Measurements from ENCODE around the gene ERFE. TPM values are rescaled to one million over a fixed set of nuclear protein-coding genes. Genes with fewer than 3 reads are reported as not detected.

The ERFE gene
- total and polyA plus RNA-seq, 2 of the 13 experiments (the other 11 are each of a cell fraction or from before 2014, with no cell fraction given) = 0.09 TPM; not detected in 1

GRCh38 chr2:238182362-238182761 lies 23.6 kb downstream of the ERFE start (continued):
- no peak for TF ChIP-seq HMGXB3 (CRISPR knock-in tag; IDR thresholded peaks at IDR 0.05; ENCODE audit: borderline replicate concordance)
- TF ChIP-seq HMG20B (CRISPR knock-in tag; conservative IDR thresholded peaks at IDR 0.05) = no peak
- TF ChIP-seq ZNF777 (CRISPR knock-in tag; IDR thresholded peaks at IDR 0.05) = no peak
- TF ChIP-seq, protein P1, sequence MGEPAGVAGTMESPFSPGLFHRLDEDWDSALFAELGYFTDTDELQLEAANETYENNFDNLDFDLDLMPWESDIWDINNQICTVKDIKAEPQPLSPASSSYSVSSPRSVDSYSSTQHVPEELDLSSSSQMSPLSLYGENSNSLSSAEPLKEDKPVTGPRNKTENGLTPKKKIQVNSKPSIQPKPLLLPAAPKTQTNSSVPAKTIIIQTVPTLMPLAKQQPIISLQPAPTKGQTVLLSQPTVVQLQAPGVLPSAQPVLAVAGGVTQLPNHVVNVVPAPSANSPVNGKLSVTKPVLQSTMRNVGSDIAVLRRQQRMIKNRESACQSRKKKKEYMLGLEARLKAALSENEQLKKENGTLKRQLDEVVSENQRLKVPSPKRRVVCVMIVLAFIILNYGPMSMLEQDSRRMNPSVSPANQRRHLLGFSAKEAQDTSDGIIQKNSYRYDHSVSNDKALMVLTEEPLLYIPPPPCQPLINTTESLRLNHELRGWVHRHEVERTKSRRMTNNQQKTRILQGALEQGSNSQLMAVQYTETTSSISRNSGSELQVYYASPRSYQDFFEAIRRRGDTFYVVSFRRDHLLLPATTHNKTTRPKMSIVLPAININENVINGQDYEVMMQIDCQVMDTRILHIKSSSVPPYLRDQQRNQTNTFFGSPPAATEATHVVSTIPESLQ (CRISPR knock-in tag; conservative IDR thresholded peaks at IDR 0.05) = no peak

GRCh38 chr2:238183821-238184220 lies 25.1 kb downstream of the ERFE start:
- intact Hi-C loops (cut with micrococcal nuclease; ENCODE audit: unreplicated experiment) (no loop called here), in situ Hi-C loops (cut with HindIII; ENCODE audit: extremely low pct_ligation_motif_present, low pct_unique_long_range_greater_than_20kb) (no loop called here)
- FAIRE-seq (no peak), DNase-seq (ENCODE audit: low spot score) (no peak), ATAC-seq (no peak)
- no peaks in the 10 kb centered on the region for H4K20me1 ChIP-seq (ENCODE audit: insufficient read depth, low read length)
- H3K4me1 ChIP-seq (ENCODE audit: insufficient read depth, low read length) = no peaks in the 10 kb centered on the region
- no peak overlapping the region for H3K9ac ChIP-seq (ENCODE audit: insufficient read depth, low read depth, low read length)
- CTCF ChIA-PET (ENCODE audit: low intra/inter-chr PET ratio, low total read pairs) = no interaction called here
- 97% methylated on average over 4 of the region's 4 CpGs for WGBS (ENCODE audit: low lambda C conversion rate)
- no peak overlapping the region for H3K4me2 ChIP-seq (ENCODE audit: low read depth, low read length)
- H3K36me3 ChIP-seq (replicated peaks in 1 of 2; ENCODE audit: control insufficient read depth in 1 of 2, insufficient read depth in 2 of 2, low read length in 2 of 2) = peaks cover 44 to 94% of the 10 kb centered on the region in 2 experiments
- POLR2A ChIA-PET = no interaction called here
- H3K4me3 ChIP-seq (replicated peaks in 1 of 3; ENCODE audit: insufficient read depth in 1 of 3, low read depth in 2 of 3, low read length in 3 of 3) = no peak overlapping the region
- no TSS peak for BruUV-seq (replicated peaks)
- no peaks in the 10 kb centered on the region for H3K79me2 ChIP-seq (ENCODE audit: insufficient read depth, low read length)
- no peaks in the 10 kb centered on the region for H3K27me3 ChIP-seq (ENCODE audit: control insufficient read depth in 1 of 2, insufficient read depth in 2 of 2, low read length in 2 of 2)
- H3K27ac ChIP-seq (ENCODE audit: extremely low read length, insufficient read depth, low read length) = no peak overlapping the region
- no peaks in the 10 kb centered on the region for H3K9me3 ChIP-seq (ENCODE audit: low read length)
- no peak overlapping the region for H2AFZ ChIP-seq (ENCODE audit: low read length)
- TF ChIP-seq SMYD3 (CRISPR knock-in tag; IDR thresholded peaks at IDR 0.05) (no peak), ZNF549 (CRISPR knock-in tag; IDR thresholded peaks at IDR 0.05) (no peak), GZF1 (CRISPR knock-in tag; IDR thresholded peaks at IDR 0.05) (no peak), SRSF4 (IDR thresholded peaks at IDR 0.05; ENCODE audit: low read depth, low read length, poor library complexity, severe bottlenecking) (no peak), ZNF572 (CRISPR knock-in tag; IDR thresholded peaks at IDR 0.05) (no peak), ZNF510 (CRISPR knock-in tag; IDR thresholded peaks at IDR 0.05; ENCODE audit: low read depth) (no peak), ADNP (CRISPR knock-in tag; IDR thresholded peaks at IDR 0.05) (no peak), ZIK1 (CRISPR knock-in tag; IDR thresholded peaks at IDR 0.05; ENCODE audit: borderline replicate concordance, low read depth) (no peak), PAX8 (CRISPR knock-in tag; IDR thresholded peaks at IDR 0.05; ENCODE audit: borderline replicate concordance) (no peak), ZSCAN30 (CRISPR knock-in tag; IDR thresholded peaks at IDR 0.05) (no peak)
- TF ChIP-seq, protein P2, sequence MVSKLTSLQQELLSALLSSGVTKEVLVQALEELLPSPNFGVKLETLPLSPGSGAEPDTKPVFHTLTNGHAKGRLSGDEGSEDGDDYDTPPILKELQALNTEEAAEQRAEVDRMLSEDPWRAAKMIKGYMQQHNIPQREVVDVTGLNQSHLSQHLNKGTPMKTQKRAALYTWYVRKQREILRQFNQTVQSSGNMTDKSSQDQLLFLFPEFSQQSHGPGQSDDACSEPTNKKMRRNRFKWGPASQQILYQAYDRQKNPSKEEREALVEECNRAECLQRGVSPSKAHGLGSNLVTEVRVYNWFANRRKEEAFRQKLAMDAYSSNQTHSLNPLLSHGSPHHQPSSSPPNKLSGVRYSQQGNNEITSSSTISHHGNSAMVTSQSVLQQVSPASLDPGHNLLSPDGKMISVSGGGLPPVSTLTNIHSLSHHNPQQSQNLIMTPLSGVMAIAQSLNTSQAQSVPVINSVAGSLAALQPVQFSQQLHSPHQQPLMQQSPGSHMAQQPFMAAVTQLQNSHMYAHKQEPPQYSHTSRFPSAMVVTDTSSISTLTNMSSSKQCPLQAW (CRISPR knock-in tag; IDR thresholded peaks at IDR 0.05) = no peak
- TF ChIP-seq, protein P3, sequence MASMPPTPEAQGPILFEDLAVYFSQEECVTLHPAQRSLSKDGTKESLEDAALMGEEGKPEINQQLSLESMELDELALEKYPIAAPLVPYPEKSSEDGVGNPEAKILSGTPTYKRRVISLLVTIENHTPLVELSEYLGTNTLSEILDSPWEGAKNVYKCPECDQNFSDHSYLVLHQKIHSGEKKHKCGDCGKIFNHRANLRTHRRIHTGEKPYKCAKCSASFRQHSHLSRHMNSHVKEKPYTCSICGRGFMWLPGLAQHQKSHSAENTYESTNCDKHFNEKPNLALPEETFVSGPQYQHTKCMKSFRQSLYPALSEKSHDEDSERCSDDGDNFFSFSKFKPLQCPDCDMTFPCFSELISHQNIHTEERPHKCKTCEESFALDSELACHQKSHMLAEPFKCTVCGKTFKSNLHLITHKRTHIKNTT (CRISPR knock-in tag; IDR thresholded peaks at IDR 0.05) = no peak

Measured in HepG2 (cell line).